ENCODE measurements around the gene PNP. TPM values are rescaled to one million over a fixed set of nuclear protein-coding genes. Genes with fewer than 3 reads are reported as not detected.

The PNP gene
- total RNA-seq, 2 experiments from 2014 or later, result 73.6 to 77.2 TPM

DNA sequence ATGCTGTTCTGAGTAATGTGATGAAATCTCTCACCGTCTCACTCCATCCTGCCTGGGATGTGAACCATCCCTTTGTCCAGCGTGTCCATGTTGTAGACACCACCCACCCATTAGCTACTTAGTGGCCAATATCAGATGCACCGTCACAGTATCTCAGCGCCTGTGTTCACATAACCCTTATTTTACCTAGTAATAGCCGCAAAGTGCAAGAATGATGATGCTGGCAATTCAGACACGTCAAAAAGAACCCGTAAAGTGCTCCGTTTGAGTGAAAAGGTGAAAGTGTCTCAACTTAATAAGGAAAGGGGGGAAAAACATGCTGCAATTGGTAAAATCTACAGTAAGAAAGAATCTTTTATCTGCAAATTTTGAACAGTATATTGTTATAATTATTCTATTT is 39.2 kb downstream of the PNP start:
- H3K4me1 ChIP-seq (ENCODE audit: insufficient read depth, low read length), result no peaks in the 10 kb centered on the region
- H3K27me3 ChIP-seq (ENCODE audit: control insufficient read depth in 1 of 2, insufficient read depth in 2 of 2, low read length in 2 of 2), result no peaks in the 10 kb centered on the region
- DNase-seq (no peak), ATAC-seq (ENCODE audit: poor library complexity) (no peak)
- Mint-ChIP-seq H3K4me3 (no peak overlapping the region), H3K9me3 (no peaks in the 10 kb centered on the region), H3K27ac (no peak overlapping the region), H3K27me3 (no peaks in the 10 kb centered on the region), H3K36me3 (ENCODE audit: low read depth) (no peaks in the 10 kb centered on the region), H3K4me1 (ENCODE audit: low read depth) (peaks cover 6% of the 10 kb centered on the region)
- CTCF ChIA-PET, result no interaction called here
- POLR2A ChIA-PET, result no interaction called here
- H3K36me3 ChIP-seq (ENCODE audit: insufficient read depth, low read length), result no peaks in the 10 kb centered on the region
- H3K27ac ChIP-seq (ENCODE audit: low read depth in 1 of 2, low read length in 2 of 2), result no peak overlapping the region
- H3K4me3 ChIP-seq (ENCODE audit: low read length), result no peak overlapping the region
- TF ChIP-seq, protein P1, sequence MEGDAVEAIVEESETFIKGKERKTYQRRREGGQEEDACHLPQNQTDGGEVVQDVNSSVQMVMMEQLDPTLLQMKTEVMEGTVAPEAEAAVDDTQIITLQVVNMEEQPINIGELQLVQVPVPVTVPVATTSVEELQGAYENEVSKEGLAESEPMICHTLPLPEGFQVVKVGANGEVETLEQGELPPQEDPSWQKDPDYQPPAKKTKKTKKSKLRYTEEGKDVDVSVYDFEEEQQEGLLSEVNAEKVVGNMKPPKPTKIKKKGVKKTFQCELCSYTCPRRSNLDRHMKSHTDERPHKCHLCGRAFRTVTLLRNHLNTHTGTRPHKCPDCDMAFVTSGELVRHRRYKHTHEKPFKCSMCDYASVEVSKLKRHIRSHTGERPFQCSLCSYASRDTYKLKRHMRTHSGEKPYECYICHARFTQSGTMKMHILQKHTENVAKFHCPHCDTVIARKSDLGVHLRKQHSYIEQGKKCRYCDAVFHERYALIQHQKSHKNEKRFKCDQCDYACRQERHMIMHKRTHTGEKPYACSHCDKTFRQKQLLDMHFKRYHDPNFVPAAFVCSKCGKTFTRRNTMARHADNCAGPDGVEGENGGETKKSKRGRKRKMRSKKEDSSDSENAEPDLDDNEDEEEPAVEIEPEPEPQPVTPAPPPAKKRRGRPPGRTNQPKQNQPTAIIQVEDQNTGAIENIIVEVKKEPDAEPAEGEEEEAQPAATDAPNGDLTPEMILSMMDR (IDR thresholded peaks at IDR 0.05), result no peak
- intact Hi-C loops (cut with DNase I, micrococcal nuclease), result no loop called here
- H3K9me3 ChIP-seq (ENCODE audit: control insufficient read depth in 1 of 2, insufficient read depth in 1 of 2, low read length in 2 of 2), result no peaks in the 10 kb centered on the region

DNA sequence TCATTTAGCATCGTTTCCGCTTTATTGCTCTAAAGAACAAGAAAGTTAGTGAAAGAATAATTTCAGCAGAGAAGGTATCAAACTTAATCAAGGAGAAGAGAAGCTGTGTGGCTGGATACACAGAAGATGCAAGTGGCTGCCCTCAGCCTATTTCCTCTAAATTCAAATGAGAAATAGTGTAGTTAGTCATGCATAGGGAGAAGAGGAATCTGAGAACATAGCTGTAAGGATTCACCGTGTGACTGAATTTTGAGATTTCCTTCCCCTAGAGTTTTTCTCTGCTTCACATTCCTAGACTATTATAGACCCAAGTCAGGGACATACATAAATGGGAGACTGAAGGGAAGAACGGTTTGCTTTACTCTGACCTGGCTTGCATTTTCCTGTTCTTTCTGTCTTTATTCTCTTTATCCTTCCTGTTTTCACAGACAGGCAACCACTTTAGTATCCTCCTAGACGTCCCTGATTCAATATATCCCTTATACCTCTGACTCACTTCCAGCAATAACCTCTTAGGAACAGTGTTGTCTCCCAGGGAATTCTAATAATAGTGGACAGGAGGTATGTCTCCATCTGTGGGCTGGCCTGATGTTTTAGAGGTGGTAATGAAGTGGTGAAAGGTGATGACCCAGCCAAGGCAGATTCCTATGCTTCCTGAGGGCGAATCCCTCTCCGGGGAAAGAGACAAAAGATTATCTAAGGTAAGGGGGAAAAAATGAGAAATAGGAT is 43.1 kb downstream of the PNP start:
- H3K36me3 Mint-ChIP-seq (ENCODE audit: low read depth), result no peaks in the 10 kb centered on the region
- CTCF ChIA-PET, result no interaction called here
- Histone ChIP-seq H3K27me3 (ENCODE audit: control insufficient read depth in 1 of 2, insufficient read depth in 2 of 2, low read length in 2 of 2) (no peaks in the 10 kb centered on the region), H3K4me1 (ENCODE audit: insufficient read depth, low read length) (no peaks in the 10 kb centered on the region), H3K4me3 (ENCODE audit: low read length) (no peak overlapping the region), H3K27ac (ENCODE audit: low read depth in 1 of 2, low read length in 2 of 2) (no peak overlapping the region), H3K36me3 (ENCODE audit: insufficient read depth, low read length) (no peaks in the 10 kb centered on the region), H3K9me3 (ENCODE audit: control insufficient read depth in 1 of 2, insufficient read depth in 1 of 2, low read length in 2 of 2) (no peaks in the 10 kb centered on the region)
- TF ChIP-seq, protein P1 (IDR thresholded peaks at IDR 0.05), result no peak
- ATAC-seq (ENCODE audit: poor library complexity) (no peak), DNase-seq (no peak)
- no peaks in the 10 kb centered on the region for H3K9me3 Mint-ChIP-seq
- POLR2A ChIA-PET, result no interaction called here
- no peaks in the 10 kb centered on the region for H3K27me3 Mint-ChIP-seq
- no peaks in the 10 kb centered on the region for H3K4me1 Mint-ChIP-seq (ENCODE audit: low read depth)
- intact Hi-C loops (cut with DNase I, micrococcal nuclease), result no loop called here
- no peak overlapping the region for H3K27ac Mint-ChIP-seq
- no peak overlapping the region for H3K4me3 Mint-ChIP-seq

DNA sequence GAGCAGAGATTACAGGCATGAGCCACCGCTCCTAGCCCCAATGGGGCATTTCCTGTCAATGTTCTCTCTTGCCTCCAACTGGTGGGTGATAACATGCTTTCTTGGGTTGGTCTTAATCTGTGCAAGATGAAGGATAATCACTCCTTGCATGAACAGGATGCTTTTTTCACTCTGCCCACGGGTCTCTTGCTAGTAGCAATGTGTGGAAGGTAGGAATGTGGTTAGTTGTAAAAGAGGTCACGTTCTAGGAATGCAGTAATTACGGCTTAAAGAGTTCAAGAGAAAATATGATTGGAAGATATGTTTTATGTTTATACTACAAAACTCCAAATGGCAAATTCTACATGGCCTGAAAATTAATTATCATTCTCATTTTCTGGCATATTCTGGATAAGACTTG is 46.6 kb downstream of the PNP start:
- CTCF ChIA-PET, result no interaction called here
- H3K36me3 Mint-ChIP-seq (ENCODE audit: low read depth), result no peaks in the 10 kb centered on the region

More for the DNA sequence above, 46.6 kb downstream of the PNP start:
- ATAC-seq (ENCODE audit: poor library complexity), result no peak
- no peaks in the 10 kb centered on the region for H3K27me3 ChIP-seq (ENCODE audit: control insufficient read depth in 1 of 2, insufficient read depth in 2 of 2, low read length in 2 of 2)
- intact Hi-C loops (cut with DNase I, micrococcal nuclease), result loop anchor here in 1 of 2 experiments (5.0 kb wide), 1 partner anchor 39 kb away; no protein-coding TSS in a partner anchor
- Mint-ChIP-seq H3K9me3 (no peaks in the 10 kb centered on the region), H3K4me3 (no peak overlapping the region), H3K27ac (no peak overlapping the region), H3K4me1 (ENCODE audit: low read depth) (no peaks in the 10 kb centered on the region), H3K27me3 (no peaks in the 10 kb centered on the region)
- no peak for DNase-seq
- H3K4me3 ChIP-seq (ENCODE audit: low read length), result no peak overlapping the region
- H3K36me3 ChIP-seq (ENCODE audit: insufficient read depth, low read length), result no peaks in the 10 kb centered on the region
- TF ChIP-seq, protein P1 (IDR thresholded peaks at IDR 0.05), result no peak
- no peak overlapping the region for H3K27ac ChIP-seq (ENCODE audit: low read depth in 1 of 2, low read length in 2 of 2)
- POLR2A ChIA-PET, result no interaction called here
- no peaks in the 10 kb centered on the region for H3K4me1 ChIP-seq (ENCODE audit: insufficient read depth, low read length)
- H3K9me3 ChIP-seq (ENCODE audit: control insufficient read depth in 1 of 2, insufficient read depth in 1 of 2, low read length in 2 of 2), result no peaks in the 10 kb centered on the region

Data from CD4-positive, alpha-beta T cell (primary cell).